AG09309 (cell line): ENCODE data around the gene NDUFA13.

Source experiments
- DNase-seq: peaks from one replicate; pipeline ENCODE4 v3.0.0-alpha.2; 2010; ENCODE audit warnings: low read depth
- H3K4me3 ChIP-seq: 2 replicates; pipeline ENCODE4 v1.5.1; 2011; ENCODE audit warnings: mild to moderate bottlenecking, low read depth, low read length, moderate library complexity; ENCODE audit not compliant: control insufficient read depth
- TF ChIP-seq, protein P1 (sequence below): IDR thresholded peaks from 2 replicates; pipeline ENCODE4 v1.5.1; 2011; ENCODE audit warnings: mild to moderate bottlenecking, low read depth, low read length, inconsistent platforms; ENCODE audit not compliant: insufficient read depth, control insufficient read depth; ENCODE audit errors: missing control alignments

The NDUFA13 gene

DNA sequence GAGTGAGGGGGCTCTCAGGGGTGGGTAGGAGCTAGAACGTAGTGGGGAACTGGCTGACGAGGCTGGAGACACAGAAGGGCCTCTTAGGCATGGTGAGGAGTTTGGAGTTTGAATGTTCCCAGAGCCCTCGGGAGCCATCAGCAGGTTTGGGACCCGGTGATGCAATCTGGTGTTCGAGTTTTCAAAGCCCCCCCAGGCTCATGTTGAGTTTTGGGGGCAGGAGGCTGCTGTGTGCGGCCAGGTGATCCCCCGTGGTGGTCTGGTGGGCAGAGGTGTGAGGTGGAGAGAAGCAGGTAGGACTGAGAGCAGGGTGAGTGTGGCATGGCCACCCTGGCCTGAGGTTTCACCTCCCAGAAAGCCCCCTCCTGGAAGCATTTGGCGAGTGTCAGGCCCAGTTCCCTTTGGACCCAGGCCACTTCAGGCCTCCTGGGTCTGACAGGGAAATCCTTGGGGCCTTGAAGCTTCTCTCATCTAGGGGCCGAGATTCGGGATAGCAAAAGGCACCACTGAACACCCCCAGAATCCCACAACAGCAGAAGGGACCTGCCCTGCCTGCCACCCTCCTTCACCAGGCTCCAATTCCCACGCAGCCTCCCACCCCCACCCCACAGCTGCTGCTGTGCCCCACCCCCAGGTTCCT is 13.9 kb downstream of the NDUFA13 start:
- no peak overlapping the region for H3K4me3 ChIP-seq
- TF ChIP-seq, protein P1, sequence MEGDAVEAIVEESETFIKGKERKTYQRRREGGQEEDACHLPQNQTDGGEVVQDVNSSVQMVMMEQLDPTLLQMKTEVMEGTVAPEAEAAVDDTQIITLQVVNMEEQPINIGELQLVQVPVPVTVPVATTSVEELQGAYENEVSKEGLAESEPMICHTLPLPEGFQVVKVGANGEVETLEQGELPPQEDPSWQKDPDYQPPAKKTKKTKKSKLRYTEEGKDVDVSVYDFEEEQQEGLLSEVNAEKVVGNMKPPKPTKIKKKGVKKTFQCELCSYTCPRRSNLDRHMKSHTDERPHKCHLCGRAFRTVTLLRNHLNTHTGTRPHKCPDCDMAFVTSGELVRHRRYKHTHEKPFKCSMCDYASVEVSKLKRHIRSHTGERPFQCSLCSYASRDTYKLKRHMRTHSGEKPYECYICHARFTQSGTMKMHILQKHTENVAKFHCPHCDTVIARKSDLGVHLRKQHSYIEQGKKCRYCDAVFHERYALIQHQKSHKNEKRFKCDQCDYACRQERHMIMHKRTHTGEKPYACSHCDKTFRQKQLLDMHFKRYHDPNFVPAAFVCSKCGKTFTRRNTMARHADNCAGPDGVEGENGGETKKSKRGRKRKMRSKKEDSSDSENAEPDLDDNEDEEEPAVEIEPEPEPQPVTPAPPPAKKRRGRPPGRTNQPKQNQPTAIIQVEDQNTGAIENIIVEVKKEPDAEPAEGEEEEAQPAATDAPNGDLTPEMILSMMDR: no peak
- no peak for DNase-seq

DNA sequence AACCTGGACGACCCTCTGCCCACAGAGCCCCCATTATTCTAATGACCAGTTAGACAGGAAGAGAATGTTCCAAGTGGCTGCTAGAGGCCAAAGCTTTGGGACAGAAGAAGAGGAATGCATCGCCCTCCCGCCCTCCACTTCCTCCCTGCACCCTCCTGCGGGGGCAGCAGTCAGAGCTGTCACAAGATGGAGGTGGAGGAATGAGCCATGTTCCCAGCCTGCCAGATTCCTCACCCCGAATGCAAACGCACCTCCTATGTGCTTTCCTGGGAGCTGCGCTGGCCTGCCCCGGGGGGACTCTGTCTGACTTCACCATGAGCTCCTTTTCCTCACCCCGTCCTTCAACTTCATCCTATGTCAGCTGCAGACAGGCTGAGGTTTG is 14.4 kb downstream of the NDUFA13 start:
- TF ChIP-seq, protein P1: no peak
- DNase-seq: no peak
- no peak overlapping the region for H3K4me3 ChIP-seq

DNA sequence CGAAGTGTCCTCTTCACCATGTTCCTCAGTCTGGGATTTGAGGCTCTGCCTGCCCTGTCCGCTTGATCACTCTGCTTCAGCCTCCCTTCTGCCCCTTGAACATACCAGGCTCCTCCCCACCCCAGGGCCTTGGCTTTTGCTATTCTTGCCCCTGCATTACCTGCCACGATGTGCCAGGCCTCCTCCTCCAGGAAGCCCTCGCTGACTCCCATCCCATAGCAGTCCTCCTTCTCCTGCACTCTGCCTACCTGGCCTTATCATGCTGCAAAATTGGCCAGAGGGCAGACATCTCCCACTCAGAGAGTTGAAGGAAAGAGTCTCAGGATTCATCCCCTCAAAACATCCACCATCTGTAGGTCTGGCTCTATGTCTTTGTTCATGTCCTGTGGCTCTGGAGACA is 14.9 kb downstream of the NDUFA13 start:
- TF ChIP-seq, protein P1: no peak

DNA sequence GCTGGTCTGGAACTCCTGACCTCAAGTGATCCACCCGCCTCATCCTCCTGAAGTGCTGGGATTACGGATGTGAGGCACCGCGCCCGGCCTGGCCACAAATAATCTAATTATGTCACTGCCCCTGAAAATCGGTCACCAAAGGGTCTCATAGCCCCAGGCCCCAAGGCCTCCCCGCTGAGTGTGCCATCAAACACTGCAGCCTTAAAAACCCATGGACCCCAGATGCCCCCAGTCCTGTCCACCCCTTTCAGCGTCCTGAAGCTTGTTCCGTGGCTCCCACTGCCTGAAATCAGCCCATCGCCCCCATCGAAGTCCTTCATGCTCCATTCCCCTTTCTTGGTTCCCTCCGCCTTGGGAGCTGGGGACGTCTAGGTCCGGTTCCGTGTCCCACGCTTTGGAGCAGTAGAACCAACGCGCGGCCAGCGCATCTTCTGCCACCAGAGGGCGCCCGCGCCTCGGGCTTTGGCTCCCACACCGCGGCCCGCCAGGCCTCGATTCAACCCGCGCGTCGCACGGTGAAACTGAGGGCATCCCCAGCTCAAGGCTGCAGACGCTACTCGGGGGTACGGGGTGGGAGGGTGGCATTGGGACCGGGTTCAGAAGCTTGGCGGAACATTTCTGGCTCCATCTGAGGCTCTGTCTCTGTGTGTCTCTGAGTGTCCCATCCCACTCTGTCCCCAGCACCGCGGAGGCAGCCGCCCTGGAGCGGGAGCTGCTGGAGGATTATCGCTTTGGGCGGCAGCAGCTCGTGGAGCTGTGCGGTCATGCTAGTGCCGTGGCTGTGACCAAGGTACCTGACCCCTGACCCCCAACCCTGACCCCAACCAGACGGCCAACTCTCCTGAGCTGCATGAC is 16.2 kb downstream of the NDUFA13 start:
- no peak overlapping the region for H3K4me3 ChIP-seq
- TF ChIP-seq, protein P1: peak; percentile 99
- no peak for DNase-seq

More for the DNA sequence above, 14.9 kb downstream of the NDUFA13 start:
- no peak for DNase-seq
- H3K4me3 ChIP-seq: no peak overlapping the region

DNA sequence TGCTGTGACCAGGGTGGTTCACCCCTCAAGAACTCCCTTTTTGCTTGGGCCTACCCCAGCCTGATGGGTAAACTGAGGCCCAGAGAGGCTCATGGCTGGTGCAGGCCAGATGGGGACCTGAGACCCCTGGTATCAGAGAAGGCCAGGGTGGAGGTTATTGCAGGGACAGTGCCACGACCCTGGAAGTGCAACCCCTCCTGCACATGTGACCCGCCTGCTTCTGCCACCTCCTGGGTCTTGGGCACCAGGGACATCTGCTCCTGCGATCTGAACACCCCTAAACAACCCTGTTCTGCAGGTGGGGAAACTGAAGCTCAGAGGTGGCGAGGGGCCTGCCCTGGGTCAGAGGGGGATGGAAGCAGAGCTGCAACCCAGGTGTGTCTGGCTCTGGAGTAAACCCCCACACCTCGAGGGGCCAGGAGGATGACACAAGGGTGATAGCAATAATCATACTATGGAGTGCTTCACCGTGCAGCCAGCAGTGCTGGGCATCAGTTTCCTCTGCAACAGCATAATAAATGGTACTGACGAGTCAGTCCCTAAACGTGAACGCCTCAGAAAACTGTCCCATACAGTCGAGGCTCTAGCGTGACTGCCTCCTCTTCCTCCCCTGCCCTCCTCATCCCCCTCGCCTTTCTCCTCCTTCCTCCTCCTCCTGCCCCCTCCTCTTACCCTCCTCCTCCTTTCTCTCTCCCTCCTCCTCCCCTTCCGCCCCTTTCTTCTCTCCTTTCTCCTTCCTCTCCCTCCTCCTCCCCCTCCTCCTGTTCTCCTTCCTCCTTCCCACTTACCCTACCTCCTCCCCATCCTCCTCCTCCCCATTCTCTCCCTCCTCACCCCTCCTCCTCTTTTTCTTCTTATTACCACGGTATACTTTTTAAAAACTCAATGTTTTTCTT is 17.0 kb downstream of the NDUFA13 start:
- no peak overlapping the region for H3K4me3 ChIP-seq
- DNase-seq: no peak
- TF ChIP-seq, protein P1: no peak

DNA sequence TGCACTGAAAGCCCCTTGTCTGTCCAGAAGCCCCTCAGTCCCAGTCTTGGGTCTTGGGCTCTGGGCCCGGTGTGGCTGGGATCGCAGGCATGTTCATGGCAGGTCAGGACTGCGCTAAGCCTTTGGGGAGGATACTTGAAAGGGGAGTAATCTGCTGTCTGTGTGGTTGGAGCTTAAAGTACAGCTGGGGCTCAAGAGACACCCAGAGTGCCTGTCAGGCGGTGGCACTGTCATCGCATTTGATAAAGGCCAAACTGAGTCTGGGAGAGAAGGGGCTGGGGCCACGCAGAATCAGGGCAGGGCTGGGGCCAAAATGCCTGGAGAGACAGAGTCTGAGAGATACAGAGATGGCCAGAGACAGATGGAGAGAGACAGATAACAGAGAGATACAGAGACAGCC is 17.8 kb downstream of the NDUFA13 start:
- no peak overlapping the region for H3K4me3 ChIP-seq
- TF ChIP-seq, protein P1: no peak

More for the DNA sequence above, 17.8 kb downstream of the NDUFA13 start:
- no peak for DNase-seq
